ENCODE measurements around the gene SIRT6.

DNA sequence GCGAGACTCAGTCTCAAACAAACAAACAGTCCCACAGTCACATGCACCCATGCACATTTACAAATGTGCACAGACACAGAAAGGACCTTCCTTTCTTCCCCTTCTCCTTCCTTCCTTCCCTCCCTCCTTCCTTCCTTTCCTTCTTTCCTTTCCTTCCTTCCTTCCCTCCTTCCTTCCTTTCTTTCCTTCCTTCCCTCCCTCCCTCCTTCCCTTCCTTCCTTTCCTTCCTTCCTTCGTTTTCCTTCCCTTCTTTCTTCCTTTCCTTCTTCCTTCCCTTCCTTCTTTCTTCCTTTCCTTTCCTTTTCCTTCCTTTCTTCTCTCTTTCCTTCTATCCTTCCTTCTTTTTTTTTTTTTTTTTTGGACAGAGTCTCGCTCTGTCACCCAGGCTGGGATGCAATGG lies 30.8 kb upstream of the SIRT6 start:
- no peak for TF ChIP-seq EZH2 (IDR thresholded peaks at IDR 0.05; ENCODE audit: borderline replicate concordance, insufficient read depth, low read depth, low read length, poor library complexity, severe bottlenecking)
- TF ChIP-seq, protein P1, sequence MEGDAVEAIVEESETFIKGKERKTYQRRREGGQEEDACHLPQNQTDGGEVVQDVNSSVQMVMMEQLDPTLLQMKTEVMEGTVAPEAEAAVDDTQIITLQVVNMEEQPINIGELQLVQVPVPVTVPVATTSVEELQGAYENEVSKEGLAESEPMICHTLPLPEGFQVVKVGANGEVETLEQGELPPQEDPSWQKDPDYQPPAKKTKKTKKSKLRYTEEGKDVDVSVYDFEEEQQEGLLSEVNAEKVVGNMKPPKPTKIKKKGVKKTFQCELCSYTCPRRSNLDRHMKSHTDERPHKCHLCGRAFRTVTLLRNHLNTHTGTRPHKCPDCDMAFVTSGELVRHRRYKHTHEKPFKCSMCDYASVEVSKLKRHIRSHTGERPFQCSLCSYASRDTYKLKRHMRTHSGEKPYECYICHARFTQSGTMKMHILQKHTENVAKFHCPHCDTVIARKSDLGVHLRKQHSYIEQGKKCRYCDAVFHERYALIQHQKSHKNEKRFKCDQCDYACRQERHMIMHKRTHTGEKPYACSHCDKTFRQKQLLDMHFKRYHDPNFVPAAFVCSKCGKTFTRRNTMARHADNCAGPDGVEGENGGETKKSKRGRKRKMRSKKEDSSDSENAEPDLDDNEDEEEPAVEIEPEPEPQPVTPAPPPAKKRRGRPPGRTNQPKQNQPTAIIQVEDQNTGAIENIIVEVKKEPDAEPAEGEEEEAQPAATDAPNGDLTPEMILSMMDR (IDR thresholded peaks at IDR 0.05) = no peak
